OCI-LY7 (cell line): ENCODE data around the gene CDKL4. TPM values are rescaled to one million over a fixed set of nuclear protein-coding genes. Genes with fewer than 3 reads are reported as not detected.

ENCODE experiments used
- BruUV-seq: library from RNA; stranded (reverse); fragments of 400-500 nt; replicated peaks from 2 replicates; lab custom pipeline; 2021; lab: Mats Ljungman, UMichigan
- CTCF ChIA-PET: fragments of 300-600 bp; sonication (Branson Sonifier 250); formaldehyde crosslinking; loops from one replicate; lab custom pipeline; 2022; ENCODE audit warnings: antibody characterized with exemption; ENCODE audit not compliant: unreplicated experiment; lab: Charles Lee
- POLR2A ChIA-PET: fragments of 300-600 bp; sonication (Branson Sonifier 250); formaldehyde crosslinking; loops from one replicate; lab custom pipeline; 2022; ENCODE audit warnings: antibody characterized with exemption; lab: Charles Lee
- DNase-seq: peaks from one replicate; pipeline ENCODE4 v3.0.0-alpha.2; 2015; ENCODE audit warnings: low spot score
- H2AFZ ChIP-seq: fragments of 200-600 bp; sonication (generic), shearing (Covaris generic); 2 replicates; pipeline ENCODE4 v1.6.1; 2014; ENCODE audit warnings: mild to moderate bottlenecking, antibody characterized with exemption, low read length, moderate library complexity
- H3K27ac ChIP-seq: fragments of 200-600 bp; sonication (generic); 2 replicates; pipeline ENCODE4 v1.5.1; 2014; ENCODE audit warnings: mixed run types, low read depth, mild to moderate bottlenecking, moderate library complexity, low read length, inconsistent platforms; ENCODE audit not compliant: poor library complexity, severe bottlenecking
- H3K36me3 ChIP-seq: fragments of 200-600 bp; sonication (generic); 2 replicates; pipeline ENCODE4 v1.6.1; 2014; ENCODE audit warnings: mild to moderate bottlenecking, antibody characterized with exemption, low read length, moderate library complexity, mixed read lengths; ENCODE audit not compliant: insufficient read depth
- H3K4me1 ChIP-seq: fragments of 200-600 bp; sonication (generic); 2 replicates; pipeline ENCODE4 v1.5.1; 2014; ENCODE audit warnings: mild to moderate bottlenecking, low read length; ENCODE audit not compliant: insufficient read depth, poor library complexity, severe bottlenecking
- H3K4me2 ChIP-seq: fragments of 200-600 bp; sonication (generic); 2 replicates; pipeline ENCODE4 v1.6.1; 2014; ENCODE audit warnings: mild to moderate bottlenecking, low read length
- H3K4me3 ChIP-seq: fragments of 200-600 bp; sonication (generic); 2 replicates; pipeline ENCODE4 v1.5.1; 2014; ENCODE audit warnings: mild to moderate bottlenecking, low read depth, low read length; ENCODE audit not compliant: poor library complexity, severe bottlenecking
- H3K79me2 ChIP-seq: fragments of 200-600 bp; sonication (generic); 2 replicates; pipeline ENCODE4 v1.6.1; 2016; ENCODE audit warnings: low read depth, mild to moderate bottlenecking, low read length, moderate library complexity, mixed read lengths; ENCODE audit not compliant: insufficient read depth
- H3K9me2 ChIP-seq: fragments of 200-600 bp; sonication (generic); 2 replicates; pipeline ENCODE4 v1.6.1; 2016; ENCODE audit warnings: mild to moderate bottlenecking, low read length, mixed read lengths; ENCODE audit not compliant: insufficient read depth
- H3K9me3 ChIP-seq: fragments of 200-600 bp; sonication (generic); 2 replicates; pipeline ENCODE4 v1.6.1; 2014; ENCODE audit warnings: mild to moderate bottlenecking, mixed run types, low read length, mixed read lengths
- H4K20me1 ChIP-seq: fragments of 200-600 bp; sonication (generic); 2 replicates; pipeline ENCODE4 v1.6.1; 2014; ENCODE audit warnings: mild to moderate bottlenecking, antibody characterized with exemption, low read length, moderate library complexity, mixed read lengths; ENCODE audit not compliant: insufficient read depth
- EZH2phosphoT487 ChIP-seq: fragments of 200-600 bp; sonication (generic); IDR thresholded peaks from 2 replicates; pipeline ENCODE4 v1.6.1; 2018; ENCODE audit warnings: low read depth, borderline replicate concordance, mild to moderate bottlenecking, mixed run types, antibody characterized with exemption, low read length, moderate library complexity, mixed read lengths
- intact Hi-C: fragments of 100-400 bp; cut with micrococcal nuclease; formaldehyde crosslinking; loops from one replicate; pipeline ENCODE4 v1.10.0; 2022; ENCODE audit not compliant: unreplicated experiment
- total RNA-seq, 2 experiments: library from RNA; depleted of rRNA in 1 of 2; stranded (reverse); fragments of >200 nt in 1 of 2; shearing (Covaris generic) in 1 of 2; gene quantifications; 2 replicates each; pipeline ENCODE4 v1.2.3, GENCODE V29; 2014 to 2022
- TF ChIP-seq, protein P1 (sequence below): fragments of 200-600 bp; sonication (generic); conservative IDR thresholded peaks from 2 replicates; pipeline ENCODE4 v1.5.1; 2014; ENCODE audit warnings: mild to moderate bottlenecking, antibody characterized with exemption, low read length, moderate library complexity, mixed read lengths

Gene CDKL4
- total RNA-seq, 2 experiments from 2014 or later: not detected

DNA sequence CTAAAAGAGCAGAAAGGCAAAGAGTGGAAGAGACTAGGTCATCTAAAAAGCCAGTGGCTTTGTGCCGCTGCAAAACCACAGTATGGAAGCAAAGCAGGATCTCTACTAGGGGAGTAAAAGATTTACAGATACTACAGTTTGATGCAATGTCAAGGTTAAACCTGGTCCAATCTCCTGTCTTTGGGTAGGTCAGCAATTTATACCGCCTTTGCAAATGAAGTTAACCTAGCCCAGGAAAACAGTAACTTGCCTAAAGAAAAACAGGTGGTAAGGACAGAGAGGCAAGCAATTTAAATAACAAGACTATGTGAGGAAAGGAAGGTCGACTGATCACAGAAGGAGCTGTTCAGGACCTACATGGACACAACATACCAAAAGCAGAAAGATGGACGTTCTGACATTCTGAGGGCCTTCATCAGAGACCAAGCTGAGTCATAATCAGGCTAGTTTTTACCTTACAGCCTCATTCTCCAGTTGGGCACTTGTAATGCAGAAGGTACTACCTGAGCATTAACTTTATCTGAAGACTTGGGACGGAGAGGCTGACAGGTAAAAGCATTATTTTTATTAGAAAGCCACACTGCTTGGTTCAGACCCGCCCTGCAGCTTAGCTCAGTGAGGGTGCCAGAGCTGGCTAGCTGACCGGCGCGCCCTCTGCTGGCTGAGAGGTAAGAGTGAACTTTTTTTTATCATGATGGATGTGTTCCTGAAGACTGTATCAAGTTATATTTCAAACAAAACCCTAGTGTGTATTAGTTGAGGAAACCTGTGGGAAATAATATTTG, 15.9 kb downstream of the CDKL4 start:
- H3K4me3 ChIP-seq: peak overlapping the region; percentile 33
- POLR2A ChIA-PET: interaction anchor here (0.5 to 0.9 kb wide), 4 partner anchors 22 to 322 kb away, joined by 3 to 4 read pairs (median 3); no protein-coding TSS in a partner anchor

DNA sequence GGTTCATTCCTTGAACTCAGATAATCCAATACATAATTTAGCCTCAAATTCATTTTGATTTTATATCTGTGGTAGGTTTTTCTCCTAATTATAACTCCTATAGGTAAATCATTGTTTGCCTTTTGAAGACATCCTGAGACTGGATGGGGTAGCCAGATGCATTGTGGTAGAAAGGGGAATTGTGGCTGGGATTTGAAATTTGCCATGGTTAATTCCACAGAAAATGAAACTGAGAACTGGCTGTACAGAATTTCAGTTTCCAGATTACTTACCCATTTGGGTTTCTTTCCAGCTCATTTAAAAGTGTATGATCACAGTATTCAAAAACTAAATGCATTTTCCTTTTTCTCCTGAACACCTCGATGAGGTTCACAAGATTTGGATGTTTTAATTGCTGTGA, 18.2 kb downstream of the CDKL4 start:
- TF ChIP-seq, protein P1, sequence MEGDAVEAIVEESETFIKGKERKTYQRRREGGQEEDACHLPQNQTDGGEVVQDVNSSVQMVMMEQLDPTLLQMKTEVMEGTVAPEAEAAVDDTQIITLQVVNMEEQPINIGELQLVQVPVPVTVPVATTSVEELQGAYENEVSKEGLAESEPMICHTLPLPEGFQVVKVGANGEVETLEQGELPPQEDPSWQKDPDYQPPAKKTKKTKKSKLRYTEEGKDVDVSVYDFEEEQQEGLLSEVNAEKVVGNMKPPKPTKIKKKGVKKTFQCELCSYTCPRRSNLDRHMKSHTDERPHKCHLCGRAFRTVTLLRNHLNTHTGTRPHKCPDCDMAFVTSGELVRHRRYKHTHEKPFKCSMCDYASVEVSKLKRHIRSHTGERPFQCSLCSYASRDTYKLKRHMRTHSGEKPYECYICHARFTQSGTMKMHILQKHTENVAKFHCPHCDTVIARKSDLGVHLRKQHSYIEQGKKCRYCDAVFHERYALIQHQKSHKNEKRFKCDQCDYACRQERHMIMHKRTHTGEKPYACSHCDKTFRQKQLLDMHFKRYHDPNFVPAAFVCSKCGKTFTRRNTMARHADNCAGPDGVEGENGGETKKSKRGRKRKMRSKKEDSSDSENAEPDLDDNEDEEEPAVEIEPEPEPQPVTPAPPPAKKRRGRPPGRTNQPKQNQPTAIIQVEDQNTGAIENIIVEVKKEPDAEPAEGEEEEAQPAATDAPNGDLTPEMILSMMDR: no peak
- TF ChIP-seq EZH2phosphoT487: no peak
- Histone ChIP-seq H2AFZ (no peak overlapping the region), H3K4me2 (no peak overlapping the region), H3K4me3 (no peak overlapping the region), H3K79me2 (no peaks in the 10 kb centered on the region), H3K9me3 (no peaks in the 10 kb centered on the region), H3K27ac (no peak overlapping the region), H3K9me2 (no peaks in the 10 kb centered on the region), H3K36me3 (no peaks in the 10 kb centered on the region), H3K4me1 (peaks cover 7% of the 10 kb centered on the region), H4K20me1 (no peaks in the 10 kb centered on the region)
- CTCF ChIA-PET: no interaction called here
- POLR2A ChIA-PET: interaction anchor here (0.7 to 1.4 kb wide), 2 partner anchors 57 to 170 kb away, joined by 3 read pairs; no protein-coding TSS in a partner anchor
- no peak for DNase-seq
- intact Hi-C loops: no loop called here
- no TSS peak for BruUV-seq

More for the DNA sequence above, 15.9 kb downstream of the CDKL4 start:
- BruUV-seq: no TSS peak
- TF ChIP-seq, protein P1: peak; percentile 84
- no peak for TF ChIP-seq EZH2phosphoT487
- peak; percentile 69 for DNase-seq
- Histone ChIP-seq H3K9me2 (no peaks in the 10 kb centered on the region), H4K20me1 (no peaks in the 10 kb centered on the region), H3K9me3 (no peaks in the 10 kb centered on the region), H3K4me2 (peak overlapping the region; percentile 47), H3K36me3 (no peaks in the 10 kb centered on the region), H3K4me1 (peaks cover 7% of the 10 kb centered on the region), H3K79me2 (no peaks in the 10 kb centered on the region), H3K27ac (no peak overlapping the region), H2AFZ (peak overlapping the region; percentile 83; the same call in 1 of the 2 replicates)
- CTCF ChIA-PET: interaction anchor here (0.6 to 3.1 kb wide), 3 partner anchors 17 to 281 kb away, joined by 3 to 31 read pairs (median 3); no protein-coding TSS in a partner anchor
- intact Hi-C loops: loop anchor here (1.0 kb wide), 3 partner anchors 104 to 169 kb away; no protein-coding TSS in a partner anchor

DNA sequence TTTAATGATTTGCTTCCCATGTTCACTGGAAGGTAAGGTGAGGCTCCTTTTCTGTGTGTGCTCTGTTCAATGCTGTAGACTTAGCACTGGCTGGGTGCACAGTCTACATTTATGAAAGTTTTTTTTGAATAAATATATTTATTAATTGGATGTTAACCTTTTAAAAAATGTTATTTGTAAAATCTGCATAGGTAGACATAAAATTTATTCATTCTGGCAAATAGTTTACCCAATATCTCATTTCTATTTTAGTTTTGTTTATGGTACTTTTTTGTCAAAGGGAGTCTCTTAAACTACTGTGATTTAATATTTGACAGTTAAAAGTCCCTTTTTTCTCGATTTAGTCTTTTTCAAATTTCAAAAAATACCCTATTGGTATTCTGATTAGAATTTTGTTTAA, 19.9 kb downstream of the CDKL4 start:
- TF ChIP-seq EZH2phosphoT487: no peak
- TF ChIP-seq, protein P1: no peak
- ChIA-PET CTCF (no interaction called here), POLR2A (interaction anchor here (1.0 kb wide), 1 partner anchor 276 kb away, joined by 4 read pairs; no protein-coding TSS in a partner anchor)
- H3K27ac ChIP-seq: no peak overlapping the region
- H2AFZ ChIP-seq: no peak overlapping the region
- H3K9me2 ChIP-seq: no peaks in the 10 kb centered on the region
- H3K79me2 ChIP-seq: no peaks in the 10 kb centered on the region
- H4K20me1 ChIP-seq: no peaks in the 10 kb centered on the region
- BruUV-seq: no TSS peak
- peaks cover 7% of the 10 kb centered on the region for H3K4me1 ChIP-seq
- H3K9me3 ChIP-seq: no peaks in the 10 kb centered on the region
- intact Hi-C loops: no loop called here
- no peak overlapping the region for H3K4me3 ChIP-seq
- H3K4me2 ChIP-seq: no peak overlapping the region
- no peaks in the 10 kb centered on the region for H3K36me3 ChIP-seq
- DNase-seq: no peak
